Endometrial microvascular endothelial cells (primary cell): Measurements from ENCODE around the gene CDH19. TPM values are rescaled to one million over a fixed set of nuclear protein-coding genes. Genes with fewer than 3 reads are reported as not detected.

Experiments used
- in situ Hi-C: cut with HindIII; loops from 2 replicates; pipeline ENCODE4 v1.10.0; 2017; ENCODE audit warnings: low sequenced_read_pairs, low pct_unique_long_range_greater_than_20kb; ENCODE audit errors: inconsistent ontology term
- total RNA-seq: library from RNA; depleted of rRNA; stranded (reverse); fragments of >200 nt; gene quantifications from one replicate; pipeline ENCODE4 v1.2.3, GENCODE V29; 2015; ENCODE audit errors: inconsistent ontology term

The CDH19 gene
- total RNA-seq, result not detected

DNA sequence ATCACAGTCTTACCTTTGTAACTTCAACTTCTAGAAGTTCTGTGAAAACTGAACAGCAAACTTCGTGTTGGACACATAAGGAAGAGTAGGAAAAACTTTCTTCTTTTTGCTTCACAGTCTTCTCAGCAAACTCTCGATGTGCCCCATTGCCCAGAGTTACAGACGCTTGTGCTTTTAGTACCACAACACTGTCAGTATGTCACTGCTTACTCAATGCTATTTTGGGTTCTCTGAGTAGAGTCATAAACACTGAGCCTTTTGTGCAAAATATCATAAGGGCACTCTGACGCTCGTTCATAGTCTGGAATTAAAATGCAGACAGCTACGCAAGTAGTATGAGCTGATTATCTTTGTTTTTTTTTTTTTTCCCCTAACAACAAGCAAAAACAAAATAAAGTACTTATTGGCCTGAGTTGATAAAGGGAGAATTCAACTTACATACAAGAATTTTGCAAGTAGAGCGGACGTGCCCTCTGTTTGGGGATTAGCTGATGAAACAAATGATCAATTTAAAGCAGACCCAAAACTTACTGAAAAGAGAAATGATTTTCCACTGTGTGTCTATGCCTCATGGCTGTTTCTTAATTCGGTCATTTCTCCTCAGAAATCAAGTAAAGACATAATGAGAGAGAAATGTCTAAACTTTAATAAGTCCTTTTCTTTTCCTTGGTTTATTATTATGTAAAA lies at the start of gene CDH19:
Gene CDH19 (minus strand): TSS at position 150 of the 687 bp plus-strand sequence. CDS start 31,886 bp downstream, outside the sequence.
- in situ Hi-C loops, result no loop called here

- in situ Hi-C loops, result no loop called here
Observed at GRCh38 chr18:66647671-66648070, 43.8 kb upstream of the CDH19 start.

DNA sequence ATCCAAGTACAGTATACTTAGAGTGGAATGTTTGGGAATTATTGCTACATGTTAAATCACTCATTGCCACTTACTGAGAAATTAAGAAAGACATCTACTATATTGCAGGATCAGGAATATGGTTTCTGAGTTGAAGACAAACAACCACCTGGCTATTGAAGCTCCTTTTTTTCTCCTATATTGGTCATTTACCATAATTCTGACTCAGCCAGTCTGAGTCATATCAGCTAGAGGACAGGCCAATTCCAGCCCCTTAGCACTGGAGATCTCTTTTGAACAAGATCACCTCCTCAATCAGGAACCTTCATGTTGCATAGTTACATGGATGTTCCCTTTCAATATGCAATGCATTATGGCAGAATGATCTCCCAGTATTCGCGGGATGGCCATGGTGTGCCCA lies 42.7 kb upstream of the CDH19 start:
- in situ Hi-C loops, result no loop called here

GRCh38 chr18:66645983-66646382 lies 42.1 kb upstream of the CDH19 start:
- in situ Hi-C loops, result no loop called here

DNA sequence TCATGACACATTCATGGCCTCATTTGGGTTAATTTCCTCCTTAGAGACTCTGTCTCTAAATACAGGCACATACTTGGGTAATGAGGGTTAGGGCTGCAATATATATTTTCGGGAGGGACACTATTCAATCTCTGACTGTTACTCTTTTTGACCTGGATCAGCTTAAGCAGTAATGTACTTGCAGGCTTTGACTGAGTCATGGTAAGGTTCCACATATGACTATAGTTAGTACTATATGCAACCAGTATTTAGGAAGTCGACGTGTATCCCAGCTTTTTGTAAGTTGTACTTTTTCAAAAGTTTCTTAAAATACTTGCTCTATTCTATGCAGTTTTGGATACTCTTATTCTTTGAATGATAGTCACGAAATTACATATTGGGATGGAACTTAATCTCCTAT lies 37.2 kb upstream of the CDH19 start:
- in situ Hi-C loops, result no loop called here

DNA sequence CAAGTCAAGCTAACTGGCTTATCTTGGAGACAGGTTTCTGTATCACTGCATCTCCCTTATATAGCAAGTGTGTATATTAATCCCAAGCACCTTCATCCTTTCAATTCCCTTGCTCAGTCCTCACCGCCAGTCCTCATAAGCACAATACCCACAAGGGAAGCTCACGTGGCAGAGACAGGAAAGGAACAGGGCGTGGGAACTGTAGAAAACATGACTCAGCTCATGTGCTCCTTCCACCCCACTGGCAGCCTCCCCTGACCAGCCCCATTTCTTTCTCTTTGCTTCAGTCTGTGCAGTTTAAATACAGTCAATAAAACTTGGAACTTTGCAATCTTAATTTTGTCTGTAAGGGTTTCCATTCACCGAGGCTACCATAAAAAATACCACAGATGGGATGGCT lies 36.5 kb upstream of the CDH19 start:
- in situ Hi-C loops, result no loop called here

DNA sequence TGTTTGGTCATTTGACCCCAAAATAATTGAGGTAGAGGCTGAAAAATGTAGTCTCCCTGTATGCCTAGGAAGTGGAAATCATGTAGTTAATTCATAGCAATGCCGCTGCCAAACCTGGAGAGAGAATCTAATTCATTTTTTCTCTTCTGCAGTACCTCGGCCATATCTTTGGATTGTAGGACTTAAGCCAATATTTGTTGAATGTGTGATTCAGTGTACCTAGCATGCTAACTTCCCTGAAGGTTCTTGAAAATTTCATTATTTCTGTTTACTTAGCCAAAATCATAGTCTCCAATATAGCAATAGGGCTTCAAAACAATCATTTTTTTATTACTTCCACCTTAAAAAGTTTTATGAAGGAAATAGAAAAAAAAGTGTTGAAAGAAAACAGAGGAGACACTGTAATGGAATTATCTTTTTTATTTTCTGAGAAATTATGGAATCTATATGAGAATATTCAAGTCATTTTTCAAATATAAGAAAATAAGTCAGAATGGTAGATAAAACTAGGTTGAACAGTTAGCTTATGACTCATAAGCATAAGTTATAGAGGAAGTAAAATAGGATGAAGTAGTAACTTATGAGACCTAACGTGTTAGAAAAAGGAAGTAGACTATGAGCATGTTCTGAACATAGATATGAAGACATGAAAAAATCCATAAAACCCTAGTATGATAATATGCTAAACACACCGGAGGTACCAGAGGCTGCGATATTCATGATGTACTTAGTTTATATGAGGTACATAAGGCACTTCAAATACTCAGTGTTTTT lies 35.2 kb upstream of the CDH19 start:
- in situ Hi-C loops, result no loop called here

- in situ Hi-C loops, result no loop called here
Observed at GRCh38 chr18:66635342-66635741, 31.5 kb upstream of the CDH19 start.

DNA sequence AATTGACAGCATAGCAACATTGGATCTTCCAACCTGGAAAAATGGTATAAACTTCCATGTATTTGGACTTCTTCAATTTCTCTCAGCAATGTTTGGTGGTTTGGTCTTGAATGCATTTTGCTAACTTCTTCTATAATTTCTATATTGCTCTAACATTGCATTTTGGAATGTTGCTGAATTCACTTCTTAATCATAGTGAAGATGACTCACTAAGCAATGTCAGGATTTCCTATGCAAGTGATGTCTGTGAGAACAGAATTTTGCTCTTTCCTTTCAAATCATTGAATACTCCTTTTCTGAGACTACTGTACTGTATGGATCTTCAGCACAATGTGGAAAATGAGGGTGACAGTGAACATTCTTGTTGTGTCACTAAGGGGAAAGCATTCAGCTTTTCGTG lies 28.9 kb upstream of the CDH19 start:
- in situ Hi-C loops, result no loop called here

- in situ Hi-C loops, result no loop called here
Observed at GRCh38 chr18:66630831-66631230, 26.9 kb upstream of the CDH19 start.

GRCh38 chr18:66623821-66624220 lies 19.9 kb upstream of the CDH19 start:
- in situ Hi-C loops, result no loop called here

- in situ Hi-C loops, result no loop called here
Observed at GRCh38 chr18:66621816-66622576, 18.1 kb upstream of the CDH19 start.

DNA sequence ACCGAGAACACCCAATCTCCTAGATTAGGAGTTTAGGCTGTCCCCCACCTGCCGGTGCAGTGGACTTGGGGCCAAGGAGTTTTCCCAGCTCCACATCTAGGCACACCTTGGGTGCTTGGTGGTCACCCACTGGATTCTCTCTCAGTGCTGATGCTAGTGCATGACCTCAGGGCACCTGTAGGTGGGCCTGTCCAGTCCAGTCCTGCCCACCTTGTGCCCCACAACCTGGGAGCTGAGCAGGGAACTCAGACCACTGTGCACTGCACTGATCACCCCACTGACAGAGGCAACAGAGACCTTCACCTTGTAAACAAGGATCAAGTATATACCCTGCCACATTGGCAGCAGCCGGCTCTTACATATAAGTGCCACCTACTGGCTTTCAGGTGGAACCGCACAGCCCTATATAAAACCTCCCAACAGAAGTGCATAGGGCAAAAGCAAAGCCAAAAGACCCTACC lies 12.7 kb upstream of the CDH19 start:
- in situ Hi-C loops, result no loop called here

DNA sequence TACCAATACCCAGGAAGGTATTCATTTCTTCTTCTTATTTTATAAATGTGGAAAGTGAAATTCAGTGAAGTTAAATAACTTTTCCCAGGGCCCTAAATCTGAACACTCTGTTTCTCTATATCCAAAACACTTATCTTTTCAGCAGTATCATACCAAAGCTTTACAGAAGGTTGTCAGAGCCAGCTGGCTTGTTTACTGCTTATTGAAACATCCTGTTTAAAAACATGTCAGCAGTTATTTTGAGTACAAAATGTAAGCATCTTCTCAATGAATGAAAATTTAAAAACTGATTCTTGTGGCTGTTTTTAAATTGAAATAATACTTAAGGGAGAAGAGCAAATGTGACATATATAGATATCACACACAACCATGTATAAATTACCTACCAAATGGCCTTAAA lies 11.3 kb upstream of the CDH19 start:
- in situ Hi-C loops, result no loop called here

DNA sequence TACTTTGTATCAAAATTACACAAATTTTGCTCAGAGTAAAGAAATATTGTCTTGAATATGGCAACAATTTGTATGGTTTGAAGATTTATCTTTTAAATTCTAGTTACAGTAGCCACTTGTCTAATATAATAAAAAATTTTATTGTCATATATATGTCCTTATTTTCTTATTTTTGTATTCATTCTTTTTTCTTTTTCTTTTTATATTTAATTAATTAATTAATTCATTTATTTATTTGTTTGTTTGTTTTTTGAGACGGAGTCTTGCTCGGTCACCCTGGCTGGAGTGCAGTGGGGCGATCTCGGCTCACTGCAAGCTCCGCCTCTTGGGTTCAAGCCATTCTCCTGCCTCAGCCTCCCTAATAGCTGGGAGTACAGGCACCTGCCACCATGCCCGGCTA lies 3.7 kb upstream of the CDH19 start:
- in situ Hi-C loops, result no loop called here

DNA sequence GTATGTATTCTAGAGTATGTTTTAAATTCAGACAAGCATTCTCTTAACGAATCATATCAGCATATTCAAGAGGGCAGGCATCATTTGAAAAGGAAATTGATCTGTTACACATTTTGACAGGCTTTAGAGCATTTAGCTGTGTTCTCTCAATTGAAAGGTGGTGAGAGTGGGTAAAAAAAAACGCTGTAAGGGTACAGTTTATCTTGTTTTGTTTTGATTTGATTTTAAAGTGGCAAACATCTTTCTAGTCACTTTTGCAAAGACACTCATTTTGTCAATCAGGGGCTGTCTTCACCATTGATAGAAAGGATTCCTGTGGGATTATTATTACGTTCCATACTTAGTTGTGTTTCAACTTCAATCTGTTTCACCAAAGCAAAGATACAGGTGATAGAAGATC lies 2.2 kb downstream of the CDH19 start:
- in situ Hi-C loops, result no loop called here

GRCh38 chr18:66599190-66599589 lies 4.7 kb downstream of the CDH19 start:
- in situ Hi-C loops, result no loop called here

- in situ Hi-C loops, result no loop called here
Observed at GRCh38 chr18:66587430-66587829, 16.5 kb downstream of the CDH19 start.

GRCh38 chr18:66582211-66582610 lies 21.7 kb downstream of the CDH19 start:
- in situ Hi-C loops, result no loop called here

DNA sequence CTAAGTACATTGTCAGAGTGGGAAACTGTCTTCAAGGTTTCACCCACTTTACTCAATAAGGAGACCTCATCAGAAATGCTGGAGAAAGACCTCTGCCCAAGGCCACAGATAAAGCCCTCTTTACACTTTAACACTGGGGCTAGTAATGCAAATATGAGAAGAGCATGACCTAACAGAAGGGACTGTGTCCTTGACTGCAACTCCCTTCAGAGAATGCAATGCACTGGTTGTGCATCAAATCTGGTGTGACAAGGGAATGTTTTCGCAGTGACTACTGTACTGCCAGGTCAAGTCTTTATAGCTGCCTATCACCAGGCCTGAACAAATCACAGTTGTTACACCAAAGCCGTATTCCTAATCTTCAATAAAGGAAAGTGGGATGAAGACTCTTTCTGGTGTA lies 28.6 kb downstream of the CDH19 start:
- in situ Hi-C loops, result no loop called here
